NT2/D1 (cell line): ENCODE data around the gene PFKFB3.

Source experiments
- SUZ12 ChIP-seq: IDR thresholded peaks from 2 replicates; pipeline ENCODE4 v1.6.1; 2011; ENCODE audit not compliant: insufficient read length, insufficient read depth; ENCODE audit errors: extremely low read depth
- YY1 ChIP-seq: IDR thresholded peaks from 2 replicates; pipeline ENCODE4 v1.6.1; 2011; ENCODE audit not compliant: insufficient read length, insufficient read depth
- ZNF274 ChIP-seq: IDR thresholded peaks from 2 replicates; pipeline ENCODE4 v1.6.1; 2011; ENCODE audit warnings: mild to moderate bottlenecking, low read depth, low read length

GRCh38 chr10:6170638-6171037 lies 32.1 kb upstream of the PFKFB3 start:
- TF ChIP-seq YY1, result no peak
- no peak for TF ChIP-seq ZNF274
- TF ChIP-seq SUZ12, result no peak
